ENCODE data around the gene CD200.
"Not testable (repeated sequence)": the region's sequence is repeated elsewhere in the genome, so short reads cannot be mapped to it uniquely, and the experiment has no call there.

Gene CD200

DNA sequence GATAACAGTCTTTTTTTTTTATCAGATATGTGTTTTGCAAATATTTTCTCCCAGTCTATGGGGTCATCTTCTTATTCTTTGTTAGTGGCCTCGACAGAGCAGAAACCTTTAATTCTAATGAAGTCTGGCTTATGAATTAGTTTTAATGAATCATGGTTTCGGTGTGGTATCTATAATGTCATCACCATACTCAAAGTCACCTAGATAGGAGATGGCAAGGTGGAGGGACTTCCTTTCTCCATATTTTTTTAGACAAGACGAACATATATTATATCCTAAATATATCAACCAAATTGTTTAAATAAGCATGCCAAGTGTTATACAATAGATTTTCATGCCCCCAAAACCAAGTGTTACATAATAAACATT, 60.4 kb downstream of the CD200 start:
- Histone ChIP-seq H3K9ac (no peak overlapping the region), H3K4me3 (no peak overlapping the region; the same call in 1 of the 2 replicates)
- TF ChIP-seq Cebpa-rat (IDR thresholded peaks at IDR 0.05), result no peak

GRCh38 chr3:112394003-112394640, 61.2 kb downstream of the CD200 start:
- Histone ChIP-seq H3K36me3 (peaks cover 7% of the 10 kb centered on the region; the same call in 1 of the 2 replicates), H3K9ac (peak overlapping the region; percentile 68; the same call in 1 of the 2 replicates), H3K4me1 (peaks cover 84% of the 10 kb centered on the region), H3K9me3 (peaks cover 17% of the 10 kb centered on the region), H3K27ac (peak overlapping the region; percentile 83), H4K20me1 (no peaks in the 10 kb centered on the region), H3K4me3 (no peak overlapping the region; the same call in 1 of the 2 replicates), H3K4me2 (peak overlapping the region; percentile 78), H3K27me3 (no peaks in the 10 kb centered on the region)
- TF ChIP-seq Cebpa-rat (IDR thresholded peaks at IDR 0.05), result no peak

More for the DNA sequence above, 60.4 kb downstream of the CD200 start:
- Histone ChIP-seq H3K9me3 (peaks cover 17% of the 10 kb centered on the region), H4K20me1 (no peaks in the 10 kb centered on the region), H3K4me2 (0 out of 2 replicates have a peak overlapping the region, but pooled peaks have one; percentile 78), H3K27me3 (no peaks in the 10 kb centered on the region), H3K4me1 (peaks cover 88% of the 10 kb centered on the region), H3K36me3 (peaks cover 7% of the 10 kb centered on the region; the same call in 1 of the 2 replicates), H3K27ac (peak overlapping the region; percentile 83)

DNA sequence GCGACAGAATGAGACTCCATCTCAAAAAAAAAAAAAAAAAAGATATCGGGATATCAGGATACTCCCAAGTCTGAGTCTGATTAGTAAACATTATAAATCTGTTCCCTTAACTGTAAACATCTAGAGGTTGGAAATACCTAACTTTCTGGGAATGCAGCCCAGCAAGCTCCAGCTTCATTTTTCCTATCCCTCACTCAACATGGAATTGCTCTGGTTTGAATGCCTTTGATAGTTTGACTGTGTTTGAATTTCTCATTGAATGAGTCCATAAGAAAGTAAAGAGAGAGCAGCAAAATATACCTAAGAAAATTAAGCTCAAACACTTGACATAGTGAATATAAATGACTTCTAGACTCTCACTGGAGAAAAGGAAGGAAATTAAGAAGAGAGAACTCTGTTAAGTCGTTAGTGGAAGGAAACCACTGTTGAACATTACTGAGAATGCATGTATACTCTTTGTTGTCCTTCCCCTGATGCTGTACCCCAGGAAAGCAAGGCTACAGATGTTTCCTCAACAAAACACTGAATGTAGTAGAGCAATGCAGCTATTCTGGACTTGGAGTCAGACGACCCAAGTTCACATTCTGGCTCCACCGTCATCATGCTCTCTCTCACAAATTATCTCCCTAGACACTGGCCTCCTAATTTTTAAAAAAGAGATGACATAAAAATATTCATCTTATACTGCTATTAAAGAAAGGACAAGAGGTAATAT, 62.4 kb downstream of the CD200 start:
- Histone ChIP-seq H4K20me1 (no peaks in the 10 kb centered on the region), H3K9me3 (peaks cover 17% of the 10 kb centered on the region), H3K4me2 (peak overlapping the region; percentile 78), H3K9ac (peak overlapping the region; percentile 68), H3K4me1 (peaks cover 72% of the 10 kb centered on the region), H3K36me3 (peaks cover 7% of the 10 kb centered on the region; the same call in 1 of the 2 replicates), H3K27me3 (no peaks in the 10 kb centered on the region), H3K4me3 (peak overlapping the region; percentile 34; the same call in 1 of the 2 replicates), H3K27ac (peak overlapping the region; percentile 83)
- no peak for TF ChIP-seq Cebpa-rat (IDR thresholded peaks at IDR 0.05)

- Histone ChIP-seq H3K4me1 (peaks cover 68% of the 10 kb centered on the region), H3K4me2 (peak overlapping the region; percentile 78), H3K9ac (peak overlapping the region; percentile 68; the same call in 1 of the 2 replicates), H3K27me3 (no peaks in the 10 kb centered on the region), H3K9me3 (peaks cover 17% of the 10 kb centered on the region), H4K20me1 (no peaks in the 10 kb centered on the region), H3K27ac (peak overlapping the region; percentile 83), H3K36me3 (peaks cover 7% of the 10 kb centered on the region; the same call in 1 of the 2 replicates), H3K4me3 (no peak overlapping the region)
- TF ChIP-seq Cebpa-rat (IDR thresholded peaks at IDR 0.05), result no peak
These were observed 62.9 kb downstream of the CD200 start for GRCh38 chr3:112395896-112396290.

DNA sequence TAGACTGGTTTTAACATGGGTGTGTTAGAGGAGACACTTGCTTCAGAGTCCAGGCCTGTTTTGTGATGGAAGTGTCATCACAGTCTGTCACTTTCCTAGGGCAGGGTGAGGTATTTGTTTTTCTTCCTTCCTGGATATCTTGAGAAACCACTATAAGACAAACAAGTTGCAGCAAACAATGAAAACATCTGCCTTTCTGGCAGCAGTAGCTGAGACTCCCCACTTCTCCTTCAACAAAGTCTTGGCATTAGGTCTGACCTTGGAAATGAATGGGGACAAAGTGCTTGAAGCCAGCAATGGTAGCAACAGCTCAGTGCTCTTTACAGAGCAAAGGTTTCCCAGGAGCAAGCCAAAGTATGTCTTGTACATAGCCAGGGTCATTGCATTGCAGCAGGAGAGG, 64.6 kb downstream of the CD200 start:
- Histone ChIP-seq H3K9me3 (peaks cover 13% of the 10 kb centered on the region), H4K20me1 (no peaks in the 10 kb centered on the region), H3K4me3 (no peak overlapping the region; the same call in 1 of the 2 replicates), H3K27me3 (no peaks in the 10 kb centered on the region), H3K9ac (no peak overlapping the region), H3K4me1 (peaks cover 52% of the 10 kb centered on the region), H3K36me3 (peaks cover 2% of the 10 kb centered on the region; the same call in 1 of the 2 replicates), H3K27ac (peak overlapping the region; percentile 83), H3K4me2 (peak overlapping the region; percentile 78)
- no peak for TF ChIP-seq Cebpa-rat (IDR thresholded peaks at IDR 0.05)

GRCh38 chr3:112399064-112399463, 66.1 kb downstream of the CD200 start:
- Histone ChIP-seq H3K4me3 (no peak overlapping the region), H3K4me1 (peaks cover 40% of the 10 kb centered on the region), H3K36me3 (no peaks in the 10 kb centered on the region), H3K9ac (no peak overlapping the region), H3K27ac (no peak overlapping the region), H3K27me3 (no peaks in the 10 kb centered on the region), H3K4me2 (no peak overlapping the region), H3K9me3 (no peaks in the 10 kb centered on the region), H4K20me1 (no peaks in the 10 kb centered on the region)
- no peak for TF ChIP-seq Cebpa-rat (IDR thresholded peaks at IDR 0.05)

DNA sequence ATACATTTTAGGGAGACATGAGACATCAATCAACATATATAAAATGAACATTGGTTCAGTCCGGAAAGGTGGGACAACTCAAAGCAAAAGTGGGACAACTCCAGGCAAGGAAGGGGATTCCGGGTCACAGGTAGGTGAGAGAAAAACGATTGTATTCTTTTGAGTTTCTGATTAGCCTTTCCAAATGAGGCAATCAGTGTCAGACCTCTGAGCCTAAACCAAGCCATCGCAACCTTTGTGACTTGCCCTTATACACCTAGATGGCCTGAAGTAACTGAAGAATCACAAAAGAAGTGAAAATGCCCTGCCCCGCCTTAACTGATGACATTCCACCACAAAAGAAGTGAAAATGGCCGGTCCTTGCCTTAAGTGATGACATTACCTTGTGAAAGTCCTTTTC, 66.6 kb downstream of the CD200 start:
- H3K4me1 ChIP-seq, result peaks cover 35% of the 10 kb centered on the region
- H4K20me1 ChIP-seq, H3K36me3 ChIP-seq, H3K27ac ChIP-seq, H3K27me3 ChIP-seq, H3K9me3 ChIP-seq, H3K4me3 ChIP-seq, H3K4me2 ChIP-seq, H3K9ac ChIP-seq: not testable (repeated sequence)

GRCh38 chr3:112400317-112400716, 67.4 kb downstream of the CD200 start:
- not testable (repeated sequence) for H3K9me3 ChIP-seq, H3K36me3 ChIP-seq, H3K4me2 ChIP-seq, H3K27ac ChIP-seq, H4K20me1 ChIP-seq, H3K9ac ChIP-seq, H3K4me3 ChIP-seq, H3K27me3 ChIP-seq
- peaks cover 28% of the 10 kb centered on the region for H3K4me1 ChIP-seq

DNA sequence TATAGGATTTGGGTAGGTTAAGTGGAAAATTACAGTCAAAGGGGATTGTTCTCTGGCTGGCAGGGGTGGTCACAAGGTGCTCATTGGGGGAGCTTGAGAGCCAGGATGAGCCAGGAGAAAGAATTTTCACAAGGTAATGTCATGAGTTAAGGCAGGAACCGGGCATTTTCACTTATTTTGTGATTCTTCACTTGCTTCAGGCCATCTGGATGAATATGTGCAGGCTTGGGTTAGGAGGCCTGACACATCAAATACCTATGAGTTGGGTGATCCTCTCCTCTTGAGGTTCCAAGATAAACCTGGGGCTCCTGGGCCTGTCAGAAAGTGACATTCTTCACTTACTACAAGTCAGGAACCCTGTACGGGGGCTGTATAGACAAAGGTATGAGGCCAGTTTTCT, 68.7 kb downstream of the CD200 start:
- Histone ChIP-seq H3K4me2 (no peak overlapping the region), H3K36me3 (no peaks in the 10 kb centered on the region), H3K27me3 (no peaks in the 10 kb centered on the region), H3K27ac (no peak overlapping the region), H3K9ac (no peak overlapping the region), H3K4me1 (peaks cover 15% of the 10 kb centered on the region), H3K4me3 (no peak overlapping the region), H4K20me1 (no peaks in the 10 kb centered on the region), H3K9me3 (no peaks in the 10 kb centered on the region)
- no peak for TF ChIP-seq Cebpa-rat (IDR thresholded peaks at IDR 0.05)

DNA sequence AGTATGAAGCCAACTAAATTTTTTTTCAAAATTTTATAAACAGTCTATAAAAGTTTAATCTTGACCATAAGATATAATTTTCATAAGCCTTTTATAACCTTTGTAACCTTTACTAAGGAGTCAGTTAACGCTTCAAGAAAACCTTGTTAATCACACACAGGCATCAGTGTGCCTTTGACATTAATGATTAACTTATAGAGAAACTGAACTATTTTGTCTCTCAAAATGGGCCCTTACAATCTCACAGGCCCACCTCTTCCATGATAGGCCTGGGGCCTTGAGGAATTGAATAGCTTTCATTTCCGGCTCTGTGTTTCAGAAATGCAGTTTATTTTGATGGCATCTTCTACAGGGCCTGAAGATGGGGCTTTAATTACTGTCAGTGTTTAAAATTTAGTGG, 70.1 kb downstream of the CD200 start:
- Histone ChIP-seq H3K9ac (no peak overlapping the region), H3K27ac (no peak overlapping the region), H3K27me3 (no peaks in the 10 kb centered on the region), H3K36me3 (no peaks in the 10 kb centered on the region), H3K4me3 (no peak overlapping the region), H4K20me1 (no peaks in the 10 kb centered on the region), H3K4me1 (peaks cover 4% of the 10 kb centered on the region; the same call in 1 of the 2 replicates), H3K4me2 (no peak overlapping the region), H3K9me3 (no peaks in the 10 kb centered on the region)
- TF ChIP-seq Cebpa-rat (IDR thresholded peaks at IDR 0.05), result no peak

- H3K9me3 ChIP-seq, H3K4me1 ChIP-seq, H3K36me3 ChIP-seq, H3K4me3 ChIP-seq, H3K4me2 ChIP-seq, H3K9ac ChIP-seq, H4K20me1 ChIP-seq, H3K27ac ChIP-seq, H3K27me3 ChIP-seq: not testable (repeated sequence)
These were observed 72.1 kb downstream of the CD200 start for GRCh38 chr3:112404924-112405549.

Measured in BLaER1 (cell line).